ENCODE results near the gene RGS7.

Gene RGS7

DNA sequence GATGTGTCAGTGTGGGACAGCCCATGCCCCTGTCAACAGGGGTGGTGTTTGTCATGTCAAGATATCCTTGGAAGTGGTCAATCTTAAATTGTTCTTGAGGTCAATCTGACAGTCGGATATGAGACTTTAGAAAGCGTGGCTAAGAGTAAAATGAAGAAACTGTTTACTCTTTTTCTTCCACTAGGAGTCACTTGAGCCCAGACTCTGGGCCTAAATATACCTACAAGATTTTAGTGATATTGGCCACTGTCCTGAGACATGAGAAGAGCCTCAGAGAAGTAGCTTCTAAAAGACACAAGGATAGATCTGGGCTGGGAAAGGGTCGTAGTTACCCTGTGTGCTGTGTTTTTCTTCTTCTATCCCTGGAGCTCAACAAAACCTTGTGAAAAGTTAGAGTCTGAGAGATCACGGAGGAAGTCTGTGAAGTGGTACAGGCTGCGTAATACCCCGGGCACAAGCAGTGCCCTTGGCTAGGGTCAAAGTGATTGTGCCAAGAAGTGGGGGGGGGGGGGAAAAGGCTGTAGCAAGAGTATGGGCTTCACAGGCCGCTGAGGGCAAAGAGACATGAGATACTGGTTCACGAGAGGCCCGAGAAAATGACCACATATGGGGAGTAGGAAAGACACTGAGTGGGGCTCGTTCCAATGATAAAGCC is 389.8 kb downstream of the RGS7 start:
- Histone ChIP-seq H3K27ac (no peak overlapping the region), H3K4me3 (no peak overlapping the region)
- TF ChIP-seq, protein P1, sequence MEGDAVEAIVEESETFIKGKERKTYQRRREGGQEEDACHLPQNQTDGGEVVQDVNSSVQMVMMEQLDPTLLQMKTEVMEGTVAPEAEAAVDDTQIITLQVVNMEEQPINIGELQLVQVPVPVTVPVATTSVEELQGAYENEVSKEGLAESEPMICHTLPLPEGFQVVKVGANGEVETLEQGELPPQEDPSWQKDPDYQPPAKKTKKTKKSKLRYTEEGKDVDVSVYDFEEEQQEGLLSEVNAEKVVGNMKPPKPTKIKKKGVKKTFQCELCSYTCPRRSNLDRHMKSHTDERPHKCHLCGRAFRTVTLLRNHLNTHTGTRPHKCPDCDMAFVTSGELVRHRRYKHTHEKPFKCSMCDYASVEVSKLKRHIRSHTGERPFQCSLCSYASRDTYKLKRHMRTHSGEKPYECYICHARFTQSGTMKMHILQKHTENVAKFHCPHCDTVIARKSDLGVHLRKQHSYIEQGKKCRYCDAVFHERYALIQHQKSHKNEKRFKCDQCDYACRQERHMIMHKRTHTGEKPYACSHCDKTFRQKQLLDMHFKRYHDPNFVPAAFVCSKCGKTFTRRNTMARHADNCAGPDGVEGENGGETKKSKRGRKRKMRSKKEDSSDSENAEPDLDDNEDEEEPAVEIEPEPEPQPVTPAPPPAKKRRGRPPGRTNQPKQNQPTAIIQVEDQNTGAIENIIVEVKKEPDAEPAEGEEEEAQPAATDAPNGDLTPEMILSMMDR (IDR thresholded peaks at IDR 0.05) = no peak
- DNase-seq (ENCODE audit: low spot score) = no peak

DNA sequence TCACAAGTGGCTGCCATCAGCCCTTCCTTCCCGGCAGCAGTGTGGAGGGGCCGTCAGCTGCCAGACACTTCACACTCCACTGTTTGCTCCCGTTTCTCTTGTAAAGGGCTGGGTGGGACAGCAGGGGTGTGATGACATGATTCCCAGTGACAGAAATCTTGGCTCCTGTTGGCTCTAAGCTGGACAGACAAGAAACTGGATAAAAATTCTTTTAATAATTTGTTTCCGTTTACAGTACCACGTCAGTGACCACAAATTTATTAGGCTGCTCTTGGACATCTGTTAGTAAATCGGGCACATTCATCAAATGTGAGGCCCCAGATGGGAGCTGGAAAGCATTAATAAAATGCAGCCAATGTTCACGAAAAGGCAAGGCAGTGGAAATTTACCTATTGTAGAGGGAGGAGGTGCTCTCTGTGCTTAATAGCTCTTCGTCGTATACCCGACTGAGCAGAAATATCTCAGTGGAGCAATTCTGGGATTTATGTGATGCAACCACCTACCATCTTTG is 391.4 kb downstream of the RGS7 start:
- H3K4me3 ChIP-seq = no peak overlapping the region
- TF ChIP-seq, protein P1 (IDR thresholded peaks at IDR 0.05) = no peak
- no peak for DNase-seq (ENCODE audit: low spot score)
- no peak overlapping the region for H3K27ac ChIP-seq

DNA sequence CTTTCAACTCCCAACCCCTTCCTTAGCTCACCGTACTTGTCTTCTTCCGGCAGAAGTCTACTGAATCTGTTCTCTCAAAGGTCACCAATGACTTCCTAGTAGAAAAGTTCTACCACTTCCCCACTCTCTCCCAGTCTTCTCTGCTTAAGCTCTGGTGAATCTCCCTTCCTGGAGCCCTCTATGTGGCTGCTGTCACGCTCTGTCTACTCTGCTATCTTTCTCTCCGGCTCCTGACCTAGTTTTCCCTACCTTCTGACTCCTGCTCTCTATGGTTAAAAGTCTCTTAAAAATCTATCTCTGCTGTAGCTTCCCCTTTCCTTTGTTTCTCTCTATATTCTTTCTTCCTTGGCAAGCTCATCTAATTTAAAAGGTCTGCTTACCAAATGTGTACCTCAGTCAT is 394.9 kb downstream of the RGS7 start:
- Histone ChIP-seq H3K27ac (no peak overlapping the region), H3K4me3 (no peak overlapping the region)
- TF ChIP-seq, protein P1 (IDR thresholded peaks at IDR 0.05) = no peak
- DNase-seq (ENCODE audit: low spot score) = no peak

DNA sequence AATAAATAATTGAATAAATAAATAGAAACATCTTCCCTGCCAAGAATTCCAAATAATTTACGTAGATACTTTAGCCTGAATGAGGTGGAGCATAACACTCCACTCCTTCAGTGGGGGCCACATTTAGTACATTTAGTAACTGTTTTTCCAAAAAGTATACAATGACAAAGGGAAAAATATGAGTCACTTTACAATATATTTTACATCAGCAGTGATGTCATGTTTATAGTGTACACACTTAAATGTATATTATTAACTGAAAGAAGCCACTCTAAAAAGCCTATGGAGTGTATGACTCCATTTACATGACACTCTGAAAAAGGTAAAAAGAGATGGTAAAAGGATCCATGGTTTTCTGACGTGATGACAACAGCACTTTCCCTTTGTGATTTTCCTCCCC is 400.6 kb downstream of the RGS7 start:
- H3K27ac ChIP-seq = no peak overlapping the region
- TF ChIP-seq, protein P1 (IDR thresholded peaks at IDR 0.05) = no peak
- no peak for DNase-seq (ENCODE audit: low spot score)
- no peak overlapping the region for H3K4me3 ChIP-seq

DNA sequence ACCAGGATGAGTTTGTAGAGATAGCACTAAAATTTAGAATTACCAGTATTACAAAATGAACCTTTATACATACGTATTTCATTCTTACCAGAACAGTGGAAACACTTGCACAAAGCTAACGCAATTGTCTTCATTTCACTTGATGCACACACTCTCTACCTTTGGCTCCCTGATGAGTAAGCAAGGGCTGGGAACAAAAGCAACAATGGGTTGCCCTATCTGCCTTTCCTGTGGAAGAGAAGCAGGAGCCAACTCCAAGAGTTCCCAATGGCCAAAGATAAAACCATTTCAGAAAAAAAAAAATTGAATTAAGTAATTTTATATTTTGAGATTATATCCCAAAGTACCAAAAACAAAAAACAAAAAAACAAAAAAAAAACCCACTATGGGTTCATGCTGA is 401.0 kb downstream of the RGS7 start:
- no peak for DNase-seq (ENCODE audit: low spot score)
- TF ChIP-seq, protein P1 (IDR thresholded peaks at IDR 0.05) = no peak
- Histone ChIP-seq H3K27ac (no peak overlapping the region), H3K4me3 (no peak overlapping the region)

DNA sequence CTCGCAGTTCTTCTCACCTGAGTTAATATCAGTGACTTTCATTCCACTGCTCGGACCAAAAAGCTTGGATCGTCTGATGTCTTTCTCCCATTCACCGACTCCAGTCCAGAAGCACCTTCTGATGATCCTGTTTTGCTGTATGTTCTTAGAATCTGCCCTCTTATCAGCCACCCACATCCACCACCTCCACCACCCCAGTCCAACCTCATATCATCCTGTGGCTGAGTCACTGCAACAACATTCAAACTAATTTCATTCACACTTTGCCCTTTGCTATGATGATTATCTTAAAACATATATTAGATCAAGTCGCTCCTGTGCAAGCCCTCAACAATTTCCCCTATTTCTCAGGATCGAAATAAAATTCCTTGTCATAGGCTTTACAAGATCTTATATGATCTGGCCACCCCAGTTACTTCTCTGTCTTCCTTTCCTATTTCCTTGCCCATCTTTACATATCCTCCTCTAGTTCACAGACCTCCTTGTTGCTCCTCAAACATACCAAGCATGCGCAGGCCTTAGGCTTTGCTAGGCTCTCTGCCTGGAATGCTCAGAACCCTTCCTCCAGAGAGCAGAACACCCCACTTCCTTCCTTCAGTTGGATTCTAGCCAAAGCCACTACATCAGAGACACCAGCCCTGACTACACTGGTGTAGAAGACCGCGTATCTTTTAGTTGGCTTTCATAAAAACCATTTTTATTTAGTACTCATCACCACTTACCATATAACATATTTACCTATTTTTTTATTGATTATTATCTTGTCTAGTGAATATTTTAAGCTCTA is 409.4 kb downstream of the RGS7 start:
- no peak for DNase-seq (ENCODE audit: low spot score)
- H3K4me3 ChIP-seq = no peak overlapping the region
- TF ChIP-seq, protein P1 (IDR thresholded peaks at IDR 0.05) = no peak
- no peak overlapping the region for H3K27ac ChIP-seq

DNA sequence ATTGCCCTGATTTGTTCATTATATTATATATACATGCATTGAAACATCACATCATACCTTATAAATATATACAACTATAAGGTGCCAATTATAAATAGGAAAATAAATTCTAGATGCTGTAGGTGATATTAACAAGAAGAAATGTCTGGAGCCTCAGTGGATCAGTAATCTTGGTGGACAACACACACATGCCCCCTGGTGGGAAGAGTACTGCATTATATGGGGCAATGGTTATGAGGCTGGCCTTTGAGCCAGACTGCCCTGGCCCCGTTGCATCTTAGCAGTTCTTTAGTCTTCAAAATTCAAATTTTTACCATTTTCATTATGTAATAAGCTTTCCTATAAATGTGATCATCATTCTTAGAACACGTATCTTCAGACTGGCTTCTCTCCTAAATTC is 410.1 kb downstream of the RGS7 start:
- DNase-seq (ENCODE audit: low spot score) = no peak
- Histone ChIP-seq H3K27ac (no peak overlapping the region), H3K4me3 (no peak overlapping the region)
- TF ChIP-seq, protein P1 (IDR thresholded peaks at IDR 0.05) = no peak

Measured in coronary artery (tissue), 2 donors.